ENCODE measurements around the gene HRH4.

The HRH4 gene, protein sequence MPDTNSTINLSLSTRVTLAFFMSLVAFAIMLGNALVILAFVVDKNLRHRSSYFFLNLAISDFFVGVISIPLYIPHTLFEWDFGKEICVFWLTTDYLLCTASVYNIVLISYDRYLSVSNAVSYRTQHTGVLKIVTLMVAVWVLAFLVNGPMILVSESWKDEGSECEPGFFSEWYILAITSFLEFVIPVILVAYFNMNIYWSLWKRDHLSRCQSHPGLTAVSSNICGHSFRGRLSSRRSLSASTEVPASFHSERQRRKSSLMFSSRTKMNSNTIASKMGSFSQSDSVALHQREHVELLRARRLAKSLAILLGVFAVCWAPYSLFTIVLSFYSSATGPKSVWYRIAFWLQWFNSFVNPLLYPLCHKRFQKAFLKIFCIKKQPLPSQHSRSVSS

DNA sequence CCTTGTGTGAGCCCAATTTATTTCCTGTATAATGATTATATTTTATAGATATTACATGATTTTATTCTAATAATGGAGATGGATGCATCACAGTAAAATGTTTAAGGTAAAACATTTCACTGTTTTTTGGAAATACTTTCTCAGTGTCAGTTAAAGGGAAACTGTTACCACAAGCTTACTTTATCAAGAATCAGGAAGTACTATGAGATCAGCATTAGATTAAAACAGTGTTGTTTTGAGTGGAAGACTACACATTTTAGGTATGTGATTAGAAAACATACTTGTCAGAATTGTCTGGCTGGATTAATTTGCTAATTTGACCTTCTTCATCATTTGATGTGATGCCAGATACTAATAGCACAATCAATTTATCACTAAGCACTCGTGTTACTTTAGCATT is at the start of gene HRH4:
Gene HRH4, plus strand, starts transcription at position 250 of the 400 bp plus-strand sequence. Its CDS starts 92 bp downstream, at position 342.
- no peak for ATAC-seq
- no peak for DNase-seq

DNA sequence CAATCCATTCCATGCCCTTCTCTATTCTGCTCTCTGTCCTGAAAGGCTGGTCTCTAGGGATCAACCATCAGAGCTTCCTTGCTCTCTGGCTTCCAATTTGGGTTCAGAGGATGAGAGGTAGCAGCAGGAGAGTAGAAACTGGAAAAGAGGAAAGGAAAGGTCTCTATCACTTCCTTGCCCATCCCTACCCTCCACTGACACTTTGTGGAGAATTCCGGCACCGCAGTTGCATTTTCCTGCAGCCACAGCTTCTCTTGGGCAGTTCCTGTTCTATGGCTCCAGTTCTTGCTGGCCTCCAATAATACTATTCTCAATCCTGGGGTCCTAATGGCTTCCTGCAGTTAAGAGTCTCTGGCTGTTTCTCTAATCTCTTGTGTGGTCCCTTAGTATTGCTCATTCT is 47.3 kb upstream of the HRH4 start:
- no peak for ATAC-seq
- no peak for DNase-seq

DNA sequence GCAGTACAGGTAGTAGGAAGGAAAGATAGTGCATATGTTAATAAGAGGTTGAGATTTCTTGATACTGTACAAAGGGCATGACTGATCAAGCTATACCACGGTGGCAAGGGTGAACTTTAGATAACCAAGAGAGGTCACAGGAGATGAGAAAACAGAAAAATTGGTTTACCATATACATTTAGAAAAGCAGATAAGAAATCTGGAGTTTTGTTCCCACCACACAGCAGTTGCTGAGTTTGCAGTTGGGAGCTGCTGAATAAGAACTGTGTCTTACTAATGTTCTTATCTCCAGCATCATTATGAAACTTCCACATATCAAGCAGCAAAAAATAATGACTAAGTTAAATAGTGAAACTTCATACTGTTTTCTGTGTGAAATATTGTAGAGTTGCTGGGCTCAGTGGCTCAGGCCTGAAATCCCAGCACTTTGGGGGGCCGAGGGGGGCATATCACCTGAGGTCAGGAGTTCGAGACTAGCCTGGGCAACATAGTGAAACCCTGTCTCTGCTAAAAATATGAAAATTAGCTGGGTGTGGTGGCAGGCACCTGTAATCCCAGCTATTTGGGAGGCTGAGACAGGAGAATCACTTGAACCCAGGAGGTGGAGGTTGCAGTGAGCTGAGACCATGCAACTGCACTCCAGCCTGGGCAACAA is 46.0 kb upstream of the HRH4 start:
- ATAC-seq (peak; percentile 82), DNase-seq (peak; percentile 16)

DNA sequence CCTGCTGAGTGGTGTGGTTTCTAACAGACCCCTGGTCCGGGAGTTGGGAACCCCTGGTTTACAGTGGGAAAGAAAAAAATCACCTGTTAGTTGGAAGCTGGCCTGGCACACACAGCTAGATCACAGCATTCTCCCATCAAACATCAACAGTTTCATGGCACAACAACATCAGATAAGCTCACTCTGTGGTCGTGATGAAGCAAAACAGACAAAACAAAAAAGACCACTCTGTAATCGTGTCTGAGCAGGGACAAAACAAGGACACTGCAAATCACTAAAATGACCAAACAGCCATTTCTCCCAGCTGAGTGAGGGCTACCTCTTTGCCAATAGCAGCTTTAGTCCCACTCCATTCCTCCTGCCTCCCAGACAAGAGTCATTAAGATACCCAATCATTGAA is 43.0 kb upstream of the HRH4 start:
- ATAC-seq (no peak), DNase-seq (no peak)

DNA sequence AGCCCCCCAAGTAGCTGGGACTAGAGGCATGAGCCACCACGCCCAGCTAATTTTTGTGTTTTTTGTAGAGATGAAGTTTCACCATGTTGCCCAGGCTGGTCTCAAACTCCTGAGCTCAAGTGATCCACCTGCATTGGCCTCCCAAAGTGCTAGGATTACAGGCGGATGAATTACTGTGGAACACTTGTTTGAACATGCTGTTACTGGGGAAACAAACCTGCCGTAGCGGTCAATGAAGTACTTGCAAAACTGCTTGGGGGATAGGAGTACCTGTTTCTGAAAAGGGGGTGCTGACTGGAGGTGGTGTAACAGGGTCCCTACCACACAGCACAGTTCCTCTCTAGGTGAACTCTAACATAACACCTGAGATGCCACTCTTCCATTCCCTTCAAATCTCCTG is 39.9 kb upstream of the HRH4 start:
- ATAC-seq: no peak
- no peak for DNase-seq

DNA sequence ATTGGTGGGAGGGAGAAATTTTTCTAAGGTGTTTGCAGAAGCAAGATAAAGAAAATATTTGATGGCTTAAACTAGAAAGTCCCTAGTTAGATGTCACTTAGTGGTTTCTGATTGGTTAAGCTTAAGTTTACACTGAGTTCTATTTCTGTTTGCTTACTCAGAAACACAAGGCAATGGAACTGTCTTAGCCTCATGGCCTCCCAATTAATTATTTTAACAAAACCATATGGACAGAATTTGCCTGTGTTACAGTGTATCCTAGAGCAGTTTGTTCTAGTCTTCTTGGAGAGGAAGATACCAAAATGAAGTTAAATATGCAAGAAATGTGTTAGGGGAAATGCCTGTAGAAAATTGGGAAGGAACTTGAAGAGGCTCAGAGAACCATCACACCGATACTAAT is 38.6 kb upstream of the HRH4 start:
- DNase-seq (no peak), ATAC-seq (no peak)

DNA sequence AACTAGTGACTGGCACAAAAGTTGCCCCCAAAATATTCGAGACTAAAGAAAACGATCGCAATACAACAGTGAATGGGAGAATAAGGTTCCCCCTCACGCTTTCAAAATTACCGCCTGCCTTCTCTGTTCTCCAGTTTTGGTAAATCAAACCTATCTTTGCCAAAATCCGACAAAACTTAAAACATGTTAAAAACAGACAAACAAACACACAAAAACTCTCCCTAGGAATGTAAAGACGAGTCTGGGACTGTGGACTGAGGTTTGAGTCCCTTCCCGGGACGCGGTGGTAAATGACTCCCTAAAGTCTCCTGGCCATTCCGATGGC is 34.4 kb upstream of the HRH4 start:
- ATAC-seq: no peak

DNA sequence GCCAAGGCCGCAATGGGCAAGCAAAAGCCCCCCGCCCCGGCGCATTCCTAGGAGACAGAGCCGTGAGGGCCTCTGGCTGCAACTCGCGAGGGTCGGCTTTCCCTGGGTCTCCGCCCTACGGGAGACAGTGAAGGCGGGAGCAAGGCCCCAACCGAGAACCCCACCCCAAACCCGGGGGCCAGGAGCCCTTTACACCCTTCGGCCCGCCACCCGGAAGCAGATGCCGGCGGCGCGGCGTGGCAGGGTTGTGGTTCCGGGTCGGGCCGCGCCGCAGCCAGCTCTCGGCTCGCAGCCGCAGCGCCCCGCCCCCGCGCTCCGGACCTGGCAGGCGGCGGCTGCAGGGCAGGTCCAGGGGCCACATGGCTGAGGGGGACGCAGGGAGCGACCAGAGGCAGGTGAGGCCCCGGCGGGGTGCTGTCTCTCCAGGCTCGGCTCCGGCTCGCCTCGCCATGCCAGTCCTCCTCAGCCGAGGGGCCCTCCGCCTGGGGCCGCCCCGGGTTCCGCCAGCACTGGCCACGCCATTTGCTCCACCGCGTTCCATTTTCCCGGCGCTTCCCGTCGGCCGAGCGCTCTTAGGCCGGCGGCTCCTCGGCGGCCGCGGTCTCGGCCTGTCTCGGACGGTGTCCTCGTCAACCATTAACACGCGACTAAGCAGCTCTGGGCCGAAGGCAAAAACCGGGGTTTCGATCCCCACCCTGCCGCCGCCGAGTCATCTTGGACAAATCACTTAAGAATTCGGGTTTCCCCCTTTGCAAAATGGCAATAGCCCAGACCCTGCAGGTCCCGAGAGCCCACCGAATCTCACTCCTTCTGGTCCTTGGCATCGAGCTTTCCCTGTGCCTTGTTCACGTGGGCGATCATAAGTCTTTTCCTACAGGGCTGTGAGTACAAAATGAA is 33.8 kb upstream of the HRH4 start, which contains the start of gene IMPACT:
Gene IMPACT, plus strand, starts transcription at position 273 of the 897 bp plus-strand sequence. Its CDS starts 87 bp downstream, at position 360.
- ATAC-seq: peak; percentile 92
- DNase-seq: peak; percentile 86

More for the DNA sequence above, 34.4 kb upstream of the HRH4 start:
- DNase-seq: no peak

DNA sequence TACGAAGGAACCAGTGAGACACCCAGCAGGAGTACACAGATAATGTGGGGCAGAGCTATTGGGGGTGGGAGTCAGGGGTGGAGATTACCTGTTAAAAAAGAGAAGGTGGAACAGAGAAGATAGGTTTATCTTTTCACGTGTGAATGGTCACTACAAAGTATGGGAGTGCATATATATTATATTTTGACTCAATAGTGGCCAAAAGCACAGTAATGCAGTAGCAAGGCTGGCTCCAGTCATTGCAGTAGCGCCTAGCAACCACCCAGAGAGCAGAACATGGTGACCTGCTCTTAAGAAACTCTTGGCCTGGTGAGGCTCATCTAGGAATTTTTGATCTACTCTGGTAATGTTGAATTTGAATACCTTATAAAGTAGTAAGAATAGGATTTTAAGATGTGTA is 33.0 kb upstream of the HRH4 start:
- no peak for DNase-seq
- no peak for ATAC-seq

DNA sequence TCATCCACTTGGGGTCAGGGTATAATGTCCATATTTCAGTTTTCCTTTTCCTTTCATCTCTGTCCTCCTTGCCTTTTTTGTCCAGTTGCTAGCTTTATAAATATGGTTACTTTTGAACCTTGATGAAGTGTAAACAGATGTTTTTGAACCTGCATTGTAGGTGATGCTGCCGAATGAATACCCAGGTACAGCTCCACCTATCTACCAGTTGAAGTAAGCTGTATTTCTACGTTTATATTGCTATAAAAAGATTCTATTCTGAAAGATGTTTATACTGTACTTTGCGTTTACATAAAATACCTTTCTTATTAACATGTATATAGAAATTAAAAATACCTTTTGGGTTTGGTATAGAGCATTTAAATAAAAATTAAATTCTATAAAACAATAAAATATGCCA is 31.7 kb upstream of the HRH4 start:
- no peak for DNase-seq
- ATAC-seq: no peak

DNA sequence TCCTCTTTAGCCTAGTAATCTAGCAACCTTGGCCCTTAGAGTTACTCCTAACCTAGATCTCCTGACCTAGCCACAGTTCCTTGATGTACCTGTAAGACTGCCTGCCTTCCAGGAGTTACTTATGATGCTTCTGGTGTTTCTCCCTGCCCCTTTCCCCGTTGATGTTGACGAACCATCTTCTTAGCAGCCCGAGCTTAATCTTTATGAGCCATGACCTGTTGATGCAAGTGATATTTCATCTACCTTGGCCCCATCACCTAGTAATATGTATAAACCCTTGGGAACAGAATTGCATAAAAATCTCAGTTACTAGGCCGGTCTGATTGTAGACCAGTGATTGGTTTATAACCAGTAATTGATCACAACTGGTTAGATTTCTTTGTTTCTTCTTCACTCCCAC is 31.2 kb upstream of the HRH4 start:
- DNase-seq (no peak), ATAC-seq (no peak)

DNA sequence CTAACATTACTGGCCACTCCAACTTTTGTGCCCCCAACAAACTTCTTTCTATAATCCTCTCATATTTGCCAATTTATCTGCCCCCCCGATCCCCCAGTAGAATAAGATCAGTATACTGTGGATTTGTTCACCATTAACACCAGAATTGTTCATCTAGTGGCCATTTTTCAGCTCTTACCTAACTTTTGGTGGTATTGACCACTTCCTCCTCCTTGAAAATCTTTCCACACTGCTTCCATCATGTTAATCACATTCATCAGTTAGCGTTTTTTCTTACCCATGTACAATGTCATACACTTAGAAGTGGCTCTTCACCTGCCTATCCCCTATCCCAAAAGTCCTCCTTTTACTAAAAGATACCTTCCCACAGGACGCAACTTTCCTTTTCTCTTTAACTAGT is 27.8 kb upstream of the HRH4 start:
- no peak for ATAC-seq
- no peak for DNase-seq

DNA sequence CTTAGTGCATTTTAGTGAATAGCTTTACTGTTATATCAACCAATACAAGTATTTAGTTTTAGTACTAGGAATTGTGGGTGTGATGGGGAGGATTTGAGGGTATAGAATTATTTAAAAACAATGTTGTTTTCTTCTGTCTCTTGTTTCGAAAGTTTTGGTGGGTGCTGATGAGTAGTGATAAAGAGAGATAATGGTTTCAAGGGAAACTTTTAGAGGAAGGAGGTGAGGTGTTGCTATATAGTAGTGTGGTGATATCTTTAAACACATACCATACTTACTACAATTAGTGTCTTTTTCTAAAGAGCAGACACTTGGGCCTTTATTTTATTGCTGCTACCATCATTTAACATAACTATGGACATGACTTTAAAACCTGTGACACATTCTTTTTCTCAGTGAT is 23.5 kb upstream of the HRH4 start:
- DNase-seq: no peak
- ATAC-seq: no peak

DNA sequence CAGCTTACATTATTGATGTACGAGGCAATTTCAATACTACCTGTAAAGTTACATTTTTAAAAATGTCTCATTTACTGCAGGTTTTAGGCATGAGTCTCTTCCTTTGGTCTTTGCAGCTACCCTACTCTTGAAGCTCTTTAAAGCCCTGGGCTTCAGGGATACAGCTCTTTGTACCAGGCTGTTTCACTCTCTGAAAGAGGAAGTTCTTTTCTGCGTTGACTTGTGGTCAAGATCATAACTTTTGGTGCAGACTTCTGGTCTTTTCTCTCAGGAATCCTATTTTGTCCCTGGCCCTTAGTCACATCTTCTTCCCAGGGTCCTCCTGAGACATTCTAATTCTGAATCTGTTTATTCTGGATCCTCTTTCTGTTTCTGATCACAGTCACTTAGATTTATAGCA is 16.6 kb upstream of the HRH4 start:
- DNase-seq (no peak), ATAC-seq (no peak)

DNA sequence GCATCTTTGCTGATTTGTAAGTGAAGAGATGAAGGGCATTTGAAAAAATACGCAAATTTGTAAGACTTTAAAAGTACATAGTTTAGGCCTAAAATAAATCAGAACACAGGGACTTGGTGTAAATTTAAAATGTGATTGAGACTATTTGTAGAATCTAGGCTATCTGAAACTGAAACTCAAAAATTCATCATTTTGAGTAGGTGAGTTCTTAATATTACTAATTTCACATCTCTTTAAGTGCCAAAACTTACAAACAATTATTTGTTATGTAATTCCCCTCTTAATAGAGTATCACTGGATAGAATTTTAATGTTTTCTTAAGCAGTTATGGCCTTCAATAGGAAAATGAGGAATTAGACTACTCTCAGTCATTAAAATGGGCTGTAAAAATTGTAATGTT is 14.0 kb upstream of the HRH4 start:
- DNase-seq: no peak
- no peak for ATAC-seq

DNA sequence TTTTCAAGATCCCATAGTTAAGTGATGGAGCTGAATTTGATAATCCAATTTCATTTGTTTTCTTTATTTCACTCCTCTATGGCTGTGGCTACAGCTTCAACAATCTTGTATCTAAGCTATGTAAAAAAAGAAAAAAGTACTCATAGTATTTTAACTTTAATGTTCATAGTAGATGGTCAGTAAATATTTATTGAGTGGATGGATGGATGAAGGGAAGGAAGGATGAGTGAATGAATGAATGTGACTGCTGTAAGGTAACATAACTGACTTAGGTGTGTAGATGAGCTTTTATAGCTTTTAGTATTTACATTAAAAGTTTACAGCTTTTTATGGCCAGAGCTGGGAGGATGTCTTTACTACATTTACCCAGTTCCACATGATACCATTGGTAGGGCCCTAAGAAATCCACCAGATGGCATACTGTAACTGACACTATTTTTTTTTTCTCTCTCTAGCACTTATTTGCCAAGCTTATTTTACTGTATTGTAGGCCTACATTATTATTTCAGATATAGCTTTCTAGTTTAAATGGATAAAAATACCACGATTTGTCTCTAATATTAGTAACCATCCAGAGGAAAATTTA is 13.4 kb upstream of the HRH4 start:
- ATAC-seq (no peak), DNase-seq (no peak)

DNA sequence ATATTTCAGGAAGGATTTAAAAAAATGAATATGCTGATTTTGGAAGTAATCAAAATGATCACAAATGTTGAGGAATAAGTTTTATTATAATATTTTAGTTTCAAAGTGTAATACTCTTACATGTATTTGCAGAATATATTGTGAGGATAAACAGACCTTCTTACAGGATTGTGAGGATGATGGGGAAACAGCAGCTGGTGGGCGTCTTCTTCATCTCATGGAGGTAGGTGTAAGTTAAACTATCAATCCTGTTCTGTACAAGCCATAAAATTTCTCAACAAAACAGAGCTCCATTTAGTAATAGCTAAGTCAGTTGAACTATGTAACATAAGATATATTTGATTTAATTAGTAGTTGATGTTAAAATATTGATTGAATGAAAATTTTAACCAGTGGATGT is 12.5 kb upstream of the HRH4 start:
- DNase-seq (no peak), ATAC-seq (no peak)

DNA sequence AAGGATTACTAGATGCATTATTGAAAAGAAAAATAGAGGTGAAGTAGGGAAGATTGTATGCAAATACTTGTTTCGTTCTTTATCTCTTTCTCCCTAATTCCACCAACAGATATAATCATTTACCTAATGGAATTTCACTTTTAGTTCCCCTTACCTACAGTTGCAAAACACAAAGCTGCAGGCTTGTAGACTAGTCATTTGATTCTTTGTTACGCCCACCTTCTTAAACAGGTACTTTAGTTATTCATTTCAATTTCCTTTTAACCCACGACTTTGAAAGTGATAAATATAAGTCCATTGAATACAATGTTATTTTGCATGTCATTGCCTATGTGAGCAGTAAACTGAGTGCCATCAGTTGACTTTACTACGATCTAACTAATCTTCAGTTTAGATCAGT is 3.9 kb upstream of the HRH4 start:
- no peak for DNase-seq
- no peak for ATAC-seq

DNA sequence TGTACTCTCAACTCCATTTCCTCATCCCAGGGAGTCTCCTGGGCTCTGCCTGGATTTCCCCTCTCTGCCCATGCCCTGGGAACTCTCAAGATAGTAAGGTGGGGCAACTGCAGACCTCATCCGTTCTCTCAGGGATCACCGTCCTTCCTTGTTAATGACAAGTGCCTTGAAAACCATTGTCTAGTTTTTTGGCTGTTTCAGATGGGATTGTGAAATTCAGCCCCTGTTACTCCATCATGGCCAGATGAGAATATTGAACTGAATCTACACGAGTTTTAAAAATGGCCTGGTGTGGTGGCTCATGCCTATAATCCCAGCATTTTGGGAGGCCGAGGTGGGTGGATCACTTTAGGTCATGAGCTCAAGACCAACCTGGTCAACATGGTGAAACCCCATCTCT is 665 bp upstream of the HRH4 start:
- DNase-seq (no peak), ATAC-seq (no peak)

DNA sequence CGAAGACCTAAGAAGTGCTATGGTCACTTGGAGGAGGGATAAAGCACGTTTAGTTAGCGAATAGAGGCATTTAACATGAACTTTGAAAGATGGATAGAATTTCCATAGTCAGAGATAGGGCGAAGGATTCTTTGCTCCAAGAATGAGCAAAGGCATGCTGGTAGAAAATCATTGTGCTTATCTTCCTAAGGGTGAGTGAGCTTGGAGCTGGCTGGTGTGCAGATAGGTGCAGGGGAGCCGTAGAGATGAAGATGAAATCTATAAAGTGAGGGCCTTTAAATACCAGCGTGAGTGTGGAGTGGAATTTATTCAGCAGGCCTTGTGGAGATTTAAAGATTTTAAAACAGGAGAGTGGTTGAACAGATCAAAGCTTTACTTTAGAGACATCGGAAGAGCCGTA is 1.6 kb downstream of the HRH4 start:
- DNase-seq (no peak), ATAC-seq (no peak)

DNA sequence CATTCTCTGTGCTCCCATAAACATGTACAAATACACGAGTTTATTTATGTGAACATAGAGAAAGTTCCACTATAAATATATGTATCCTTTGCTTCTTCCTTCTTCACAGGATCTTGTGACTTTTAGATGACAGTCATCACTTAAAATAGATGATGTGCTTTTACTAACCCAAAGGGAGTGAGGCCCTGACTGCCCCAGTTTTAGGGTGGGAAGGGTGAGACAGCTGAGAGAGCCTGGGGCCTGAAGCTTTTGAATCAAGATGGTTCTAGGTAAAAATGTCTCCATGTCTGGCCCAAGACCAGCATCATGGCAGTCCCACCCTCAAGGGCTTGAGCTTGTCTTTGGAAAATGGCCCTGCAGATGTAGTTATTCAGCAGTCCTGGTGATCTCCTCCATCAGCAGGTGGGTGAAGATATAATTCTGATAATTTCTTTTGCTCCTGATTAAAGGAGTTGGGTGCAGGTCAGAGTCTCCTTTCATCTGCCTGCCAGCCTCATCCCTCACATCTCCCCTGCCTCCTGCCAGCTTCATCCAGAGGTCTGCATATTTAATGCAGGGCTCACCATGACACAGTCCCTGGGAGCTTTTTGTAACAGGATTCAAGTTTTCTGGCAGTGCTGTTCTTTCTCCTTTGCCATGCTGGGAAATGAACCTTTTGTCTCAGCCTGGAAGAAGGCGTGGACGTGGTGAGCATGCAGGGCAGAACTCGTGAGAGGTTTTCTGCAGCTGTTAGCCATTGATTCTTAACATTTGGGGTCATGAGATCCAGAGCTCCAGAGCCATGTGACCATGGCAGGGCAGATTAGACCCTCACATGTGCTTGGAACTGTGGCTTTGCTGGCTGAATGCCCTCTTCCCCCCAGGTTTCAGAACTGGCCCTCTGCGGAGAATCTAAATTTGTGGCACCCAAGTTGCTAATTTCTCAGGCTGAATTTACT is 2.7 kb downstream of the HRH4 start:
- ATAC-seq (no peak), DNase-seq (no peak)
